GM20431 (cell line): Measurements from ENCODE around the gene RETREG1.

Experiments
- in situ Hi-C: fragments of 300-500 bp; cut with MseI, MboI; formaldehyde crosslinking; loops from one replicate; pipeline ENCODE4 v1.15.0; 2020; ENCODE audit warnings: low sequenced_read_pairs; ENCODE audit not compliant: unreplicated experiment

The RETREG1 gene

DNA sequence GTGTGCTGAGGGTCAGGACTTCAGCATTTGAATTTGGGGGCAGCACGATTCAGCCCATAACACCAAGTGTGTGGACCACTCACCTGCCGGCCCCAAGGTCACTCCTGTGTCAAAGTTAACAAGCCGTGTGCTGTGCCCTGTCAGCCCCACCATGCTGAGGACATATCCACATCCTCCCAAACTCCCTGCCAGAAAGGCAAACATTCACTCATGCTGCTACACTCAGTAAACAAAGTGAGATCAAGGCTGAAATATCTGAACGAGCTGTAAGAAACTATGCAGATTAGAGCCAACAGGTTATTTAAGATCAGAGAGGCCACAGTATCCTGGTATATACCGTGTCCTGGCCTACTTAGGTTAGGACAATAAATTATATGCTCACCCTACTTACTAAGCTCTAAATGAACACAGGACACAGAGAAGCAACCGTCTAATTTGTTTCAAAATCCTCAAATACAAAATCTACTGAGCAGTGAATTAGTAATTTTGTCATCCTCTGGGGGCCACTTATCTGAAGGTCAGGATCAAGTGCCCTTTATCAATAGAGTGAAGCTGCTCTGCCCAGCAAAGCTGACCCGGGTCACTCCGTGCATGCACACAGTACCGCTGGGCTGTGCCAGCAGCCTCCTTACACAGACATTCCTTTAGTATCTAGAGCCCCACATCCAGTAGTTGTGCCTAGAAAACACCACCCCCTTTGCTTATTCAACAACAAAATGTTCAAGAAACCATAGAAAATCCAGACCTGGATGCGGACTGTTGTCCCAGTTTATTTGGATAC is 28.2 kb downstream of the RETREG1 start:
- in situ Hi-C loops: no loop called here

DNA sequence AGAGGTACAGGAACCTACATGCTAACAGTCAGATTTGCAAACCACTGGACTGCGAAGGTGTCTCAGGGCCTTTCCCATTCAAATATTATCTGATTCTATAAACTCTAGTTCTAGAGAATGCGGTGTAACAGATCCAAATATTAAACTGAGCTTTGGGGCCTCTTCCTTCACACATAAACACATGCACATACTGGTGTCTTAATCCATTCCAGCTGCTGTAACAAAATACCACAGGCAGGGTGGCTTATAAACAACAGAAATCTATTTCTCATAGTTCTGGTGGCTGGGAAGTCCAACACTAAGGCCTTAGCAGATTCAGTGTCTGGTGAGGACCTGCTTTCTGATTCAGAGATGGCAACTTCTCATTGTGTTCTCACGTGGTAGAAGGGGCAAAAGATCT is 30.2 kb downstream of the RETREG1 start:
- in situ Hi-C loops: no loop called here

DNA sequence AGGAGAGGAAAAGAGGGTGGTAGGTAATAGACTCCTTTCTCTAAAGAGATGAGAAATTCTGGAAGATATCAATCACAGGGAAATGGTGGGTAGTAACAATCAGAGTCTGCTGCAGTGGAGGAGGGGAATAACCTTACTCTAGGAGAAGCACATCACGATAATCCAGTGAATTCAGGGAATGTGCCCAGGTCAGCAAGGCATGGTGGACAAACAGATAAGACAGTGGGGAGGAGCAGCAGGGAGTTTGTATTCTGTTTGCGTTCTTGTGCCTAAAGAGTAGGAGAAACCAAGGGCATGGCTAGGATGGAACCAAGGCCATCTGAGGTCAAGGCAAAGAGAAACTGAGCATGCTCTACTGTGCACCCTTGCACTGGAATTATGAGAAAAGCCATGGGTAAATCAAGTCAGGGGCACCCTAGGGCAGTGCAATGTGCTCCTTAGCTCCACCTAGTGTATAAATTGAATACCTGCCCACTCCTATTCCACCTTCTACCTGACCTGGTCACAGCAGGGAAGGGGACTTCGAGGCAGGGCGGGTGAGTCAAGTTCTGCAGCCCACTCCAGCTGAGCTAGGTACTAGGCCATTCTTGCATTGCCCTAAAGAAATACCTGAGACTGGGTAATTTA is 31.6 kb downstream of the RETREG1 start:
- in situ Hi-C loops: no loop called here

DNA sequence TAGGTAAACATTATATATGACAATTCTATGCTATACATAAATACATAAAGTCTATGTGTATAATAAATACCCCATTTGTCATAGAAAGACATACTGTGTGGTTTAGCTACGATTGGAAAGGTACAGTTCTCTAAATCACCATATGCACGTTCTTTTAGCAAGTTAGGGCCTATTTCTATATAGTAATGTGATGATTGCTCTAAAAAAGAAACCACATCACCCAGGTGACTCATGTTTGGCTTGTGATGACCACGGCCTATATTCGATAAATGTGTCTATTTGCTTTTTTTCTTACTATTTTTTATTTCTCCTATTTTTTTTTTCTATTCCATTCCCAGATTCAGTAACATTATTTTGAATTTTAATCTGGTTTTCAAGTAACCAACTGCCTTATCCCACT is 34.7 kb downstream of the RETREG1 start:
- in situ Hi-C loops: no loop called here

DNA sequence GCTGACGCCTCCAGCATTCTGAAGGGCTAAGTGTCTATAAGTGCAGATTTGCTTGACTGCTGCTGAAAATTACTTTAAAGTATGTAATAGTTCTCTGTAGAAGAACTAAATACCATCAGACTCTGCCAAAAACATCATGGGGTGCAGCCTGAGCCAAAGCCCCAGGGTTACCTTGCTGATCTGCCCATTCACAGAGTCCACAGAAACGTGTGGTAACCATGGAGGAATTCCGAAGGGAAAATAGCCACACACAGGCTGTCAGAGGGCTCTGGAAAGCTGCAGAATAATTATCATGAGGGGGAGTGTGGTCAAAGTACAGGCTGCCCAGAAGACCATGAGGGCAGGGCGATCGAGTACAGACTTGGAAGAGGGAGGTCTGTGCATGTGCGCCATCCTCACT is 36.4 kb downstream of the RETREG1 start:
- in situ Hi-C loops: no loop called here

DNA sequence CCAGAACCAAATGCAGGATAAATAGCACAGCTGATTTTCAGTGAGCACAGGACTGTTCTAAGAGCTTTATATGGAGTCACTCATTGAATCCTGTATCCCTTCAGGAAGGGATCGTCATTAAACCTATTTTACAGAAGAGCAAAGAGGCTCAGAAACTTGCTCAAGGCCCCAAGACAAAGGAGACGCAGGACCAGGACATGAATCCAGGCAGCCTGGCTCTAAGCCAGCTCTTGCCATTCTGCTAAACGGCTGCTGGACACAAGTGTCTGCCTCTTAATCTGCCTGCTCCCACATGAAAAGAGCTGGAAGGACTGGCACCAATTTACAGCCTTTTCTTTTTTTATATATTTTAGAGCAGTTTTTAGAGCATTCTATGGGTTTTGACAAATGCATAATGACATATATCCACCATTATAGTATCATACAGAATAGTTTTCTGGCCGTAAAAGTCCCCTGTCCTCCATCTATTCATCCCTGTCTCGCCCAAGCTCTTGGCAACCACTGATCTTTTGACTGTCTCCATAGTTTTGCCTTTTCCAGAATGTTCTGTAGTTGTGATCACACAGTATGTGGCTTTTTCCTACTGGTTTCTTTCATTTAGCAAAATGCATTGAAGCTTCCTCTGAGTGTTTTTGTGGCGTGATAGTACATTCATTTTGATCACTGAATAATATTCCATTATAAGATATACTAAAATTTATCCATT is 37.5 kb downstream of the RETREG1 start:
- in situ Hi-C loops: no loop called here

DNA sequence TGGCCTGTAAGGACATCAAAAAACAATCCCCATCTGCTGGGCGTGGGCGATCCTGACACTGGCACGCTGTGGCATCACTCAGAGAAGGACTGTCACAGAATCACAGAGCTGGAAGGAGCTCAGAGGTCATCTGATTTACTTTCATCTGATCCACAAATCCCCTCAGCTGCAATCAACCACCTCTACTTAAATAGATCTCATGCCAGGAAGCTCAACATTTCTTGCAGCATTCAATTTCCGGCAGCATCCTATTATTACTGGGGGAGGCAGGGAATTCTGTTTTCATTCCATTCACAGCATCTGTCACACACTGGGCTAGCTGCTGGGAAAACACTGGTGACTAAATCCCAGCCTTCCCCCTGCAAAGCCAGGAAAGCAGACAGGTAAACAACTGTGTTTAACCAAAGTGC is 38.3 kb downstream of the RETREG1 start:
- in situ Hi-C loops: no loop called here

DNA sequence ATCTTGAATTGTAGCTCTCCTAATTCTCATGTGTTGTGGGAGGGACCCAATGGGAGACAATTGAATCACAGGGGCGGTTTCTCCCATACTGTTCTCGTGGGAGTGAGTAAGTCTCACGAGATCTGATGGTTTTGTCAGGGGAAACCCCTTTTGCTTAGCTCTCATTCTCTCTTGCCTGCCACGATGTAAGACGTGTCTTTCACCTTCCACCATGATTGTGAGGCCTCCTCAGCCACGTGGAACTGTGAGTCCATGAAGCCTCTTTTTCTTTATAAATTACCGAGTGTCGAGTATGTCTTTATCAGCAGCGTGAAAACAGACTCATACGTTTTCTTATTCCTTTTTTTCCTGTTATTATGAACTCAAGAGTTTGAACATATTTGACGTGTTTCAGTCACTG is 39.1 kb downstream of the RETREG1 start:
- in situ Hi-C loops: no loop called here

DNA sequence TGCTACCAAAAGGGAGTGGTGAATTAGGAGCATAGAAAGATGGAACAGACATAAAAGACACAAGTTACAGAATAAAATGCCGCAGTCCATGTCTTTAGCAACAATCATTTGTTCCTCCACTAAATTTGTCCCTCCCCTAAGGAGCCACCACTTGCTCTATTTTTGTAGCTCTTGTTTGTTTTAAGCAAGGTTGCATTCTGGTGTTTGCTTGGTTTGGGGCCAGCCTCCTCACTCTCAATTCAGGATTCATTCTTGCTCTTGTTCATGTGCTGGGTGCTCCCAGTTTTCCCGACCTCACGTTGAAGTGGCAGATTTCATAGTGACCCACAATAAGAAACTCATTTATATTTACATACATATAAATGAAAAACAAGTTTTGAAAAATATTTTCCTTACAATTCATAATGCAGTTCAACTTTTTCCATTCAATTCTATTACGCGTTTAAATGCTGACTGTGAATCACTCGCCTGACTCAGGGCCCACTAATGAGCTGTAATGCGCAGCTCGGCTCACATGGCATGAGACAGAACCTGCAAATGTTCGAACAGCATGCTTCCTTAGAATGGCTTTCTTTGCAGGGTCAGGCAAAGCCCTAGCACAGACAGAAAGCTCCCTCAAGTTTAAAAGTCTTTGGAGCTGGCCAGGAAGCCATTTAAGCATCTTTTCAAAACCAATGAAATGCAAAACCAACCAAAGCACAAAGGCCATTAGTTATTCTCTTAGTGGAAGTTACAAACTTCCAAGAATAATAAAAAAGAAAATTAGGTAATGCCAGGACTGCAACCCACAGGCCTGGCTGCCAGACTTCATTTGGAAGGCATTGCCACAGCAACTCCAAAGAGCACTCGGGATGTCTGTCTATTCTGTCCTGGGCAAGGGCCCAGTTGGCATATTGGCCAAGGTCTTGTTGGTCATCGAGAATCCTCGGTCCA is 41.7 kb downstream of the RETREG1 start:
- in situ Hi-C loops: no loop called here

DNA sequence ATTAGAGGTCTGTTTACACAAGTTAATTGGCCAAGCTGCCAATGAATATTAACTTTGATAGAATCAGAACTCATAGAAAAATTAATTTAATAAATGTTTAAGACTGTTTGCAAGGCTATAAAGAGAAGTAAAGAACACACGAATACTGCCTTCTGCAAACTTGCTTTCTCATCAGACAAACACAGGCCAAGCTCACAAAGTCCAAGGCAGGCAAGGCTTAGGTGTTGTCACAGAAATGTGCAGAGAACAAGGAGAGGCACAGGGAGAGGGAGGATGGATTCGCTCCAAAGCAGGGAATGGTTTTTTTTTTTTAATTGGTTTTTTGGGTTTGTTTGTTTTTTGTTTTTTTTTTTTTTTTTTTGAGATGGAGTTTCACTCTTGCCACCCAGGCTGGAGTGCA is 43.4 kb downstream of the RETREG1 start:
- in situ Hi-C loops: no loop called here

DNA sequence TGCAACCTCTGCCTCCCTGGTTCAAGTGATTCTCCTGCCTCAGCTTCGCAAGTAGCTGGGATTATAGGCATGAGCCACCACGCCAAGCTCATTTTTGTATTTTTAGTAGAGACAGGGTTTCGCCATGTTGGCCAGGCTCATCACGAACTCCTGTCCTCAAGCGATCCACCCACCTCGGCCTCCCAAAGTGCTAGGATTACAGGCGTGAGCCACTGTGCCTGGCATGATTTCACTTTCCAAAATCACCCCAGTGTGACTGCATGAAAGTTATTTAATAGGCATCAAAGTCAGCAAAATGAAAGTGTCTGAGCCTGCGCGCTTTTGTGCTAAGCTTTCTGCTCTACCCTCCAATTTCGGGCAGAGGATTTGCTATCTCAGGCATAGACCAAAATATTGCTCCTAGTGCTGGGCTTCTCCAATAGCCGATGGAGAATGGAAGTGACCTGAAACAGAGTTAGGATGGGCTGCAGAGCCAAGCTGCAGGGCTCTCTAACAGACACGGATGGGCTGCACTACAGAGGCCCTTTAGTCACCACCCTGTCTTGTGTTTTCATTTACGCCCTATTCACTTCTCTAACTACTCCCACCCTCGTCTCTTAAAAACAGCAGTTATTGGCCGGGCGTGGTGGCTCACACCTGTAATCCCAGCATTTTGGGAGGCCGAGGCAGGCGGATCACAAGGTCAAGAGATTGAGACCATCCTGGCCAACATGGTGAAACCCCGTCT is 44.3 kb downstream of the RETREG1 start:
- in situ Hi-C loops: no loop called here

DNA sequence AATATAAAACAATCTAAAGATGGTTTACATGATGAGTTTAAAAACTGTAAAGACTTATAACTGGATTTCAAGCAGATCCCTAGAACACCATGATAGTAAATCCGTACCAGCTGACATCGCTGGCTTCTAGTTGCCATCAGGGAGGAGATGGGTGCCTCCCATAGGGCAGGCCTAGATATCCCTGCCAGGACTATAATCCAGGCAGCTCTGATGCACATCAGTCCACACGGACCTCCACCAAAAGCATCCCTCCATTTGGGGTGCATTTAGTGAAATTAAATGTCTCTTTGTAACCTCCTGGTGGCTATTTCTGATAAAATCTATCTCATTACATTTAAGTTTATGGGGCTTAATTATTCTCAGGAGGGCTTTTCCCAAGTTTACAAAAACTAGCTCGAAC is 45.8 kb downstream of the RETREG1 start:
- in situ Hi-C loops: no loop called here

DNA sequence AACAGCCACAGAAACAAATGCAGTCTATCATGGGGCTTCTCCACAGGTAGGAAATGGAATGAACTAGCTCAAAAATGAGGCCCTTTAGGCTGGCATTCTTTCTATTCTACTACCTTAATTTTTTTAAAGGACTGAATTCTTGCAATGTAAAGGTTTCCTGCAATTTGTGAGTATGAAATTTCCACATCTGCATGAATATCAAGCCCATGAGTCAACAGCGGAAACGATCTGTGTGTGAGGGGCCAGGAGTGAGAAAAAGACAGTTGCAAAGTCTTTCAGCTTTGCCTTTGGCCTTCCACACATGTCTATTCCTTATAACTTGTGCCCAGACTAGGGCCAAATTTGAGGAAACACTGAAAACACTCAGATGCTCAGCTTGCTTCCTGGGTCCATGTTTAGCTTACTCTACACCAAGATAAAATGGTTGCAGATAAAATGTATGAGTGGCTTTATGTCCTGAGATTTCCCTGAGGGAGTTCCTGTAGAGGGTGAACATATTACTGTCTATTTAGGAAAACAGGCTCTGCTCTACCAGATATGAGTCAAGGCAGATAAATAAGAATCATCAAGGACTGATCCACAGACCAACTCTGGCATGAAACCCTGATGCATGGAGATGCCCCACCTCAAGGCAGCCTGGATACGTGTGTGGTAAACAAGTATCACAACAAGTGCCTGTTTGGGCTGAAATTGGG is 46.5 kb downstream of the RETREG1 start:
- in situ Hi-C loops: no loop called here

DNA sequence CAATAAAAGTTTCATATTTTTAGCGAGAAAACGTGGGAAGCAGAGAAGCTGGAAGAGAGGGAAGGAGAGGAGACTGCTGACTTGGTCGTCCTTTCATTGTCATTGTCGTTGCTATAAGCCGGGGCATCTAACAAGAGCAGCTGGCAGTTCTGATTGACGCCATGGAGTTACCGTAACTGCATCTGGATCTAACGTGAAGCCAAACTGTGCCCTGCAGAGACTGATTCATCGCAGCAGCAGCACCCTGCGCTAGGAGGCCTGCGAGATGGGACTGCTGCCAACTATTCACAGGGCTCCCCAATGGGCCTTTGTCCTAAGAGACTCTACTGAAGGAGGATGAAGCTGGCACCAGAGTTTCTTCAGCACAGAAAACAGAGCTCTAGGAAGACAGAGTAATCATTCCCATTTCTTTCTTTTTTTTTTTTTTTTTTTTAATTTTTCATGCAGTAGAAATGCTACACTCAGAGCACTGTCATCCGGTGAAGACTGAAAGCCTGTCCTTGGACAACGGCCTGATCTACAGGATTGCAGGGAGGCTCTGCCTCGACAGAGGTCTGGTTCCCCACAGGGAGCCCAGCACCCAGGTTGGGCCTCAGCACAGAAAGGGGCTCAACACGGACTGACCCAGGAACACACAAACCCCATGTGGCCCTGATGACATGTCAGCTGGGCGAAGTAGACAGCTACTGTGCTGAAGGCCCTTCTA is 47.8 kb downstream of the RETREG1 start:
- in situ Hi-C loops: no loop called here

DNA sequence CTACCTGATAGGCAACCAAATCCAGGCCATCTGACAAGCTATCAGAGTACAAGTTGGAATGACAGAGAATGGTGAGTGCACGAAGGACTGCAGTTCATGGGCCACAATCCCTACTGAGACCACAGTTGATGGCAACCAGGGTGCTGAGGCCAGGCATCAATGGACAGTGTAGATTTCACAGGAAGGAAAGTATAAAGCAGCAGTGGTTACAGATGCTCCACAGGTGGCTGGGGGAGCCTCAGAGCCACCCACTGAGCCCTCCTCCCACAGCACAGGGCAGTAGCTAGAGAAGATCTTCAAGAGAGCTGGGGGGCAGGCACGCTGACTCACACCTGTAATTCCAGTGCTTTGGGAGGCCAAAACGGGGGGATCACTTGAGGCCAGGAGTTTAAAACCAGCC is 49.4 kb downstream of the RETREG1 start:
- in situ Hi-C loops: no loop called here

DNA sequence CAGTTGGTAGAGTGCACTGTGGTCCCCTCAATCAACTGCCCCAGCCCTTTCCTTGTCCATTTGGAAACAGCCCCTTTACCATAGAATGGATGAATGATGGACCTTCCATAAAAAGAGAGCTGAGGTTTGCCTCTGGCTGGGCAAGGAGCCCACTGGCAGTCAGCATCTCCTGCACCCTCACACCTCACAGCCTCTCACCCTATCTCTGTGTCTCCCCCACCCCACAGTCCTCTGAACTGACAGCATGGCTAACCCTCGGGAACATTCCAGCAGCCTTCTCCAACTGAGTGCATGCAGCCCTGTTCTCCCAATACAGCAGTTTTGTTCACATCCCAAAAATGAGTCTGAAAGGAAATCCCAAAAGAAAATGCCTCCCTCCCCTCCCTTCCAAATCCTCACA is 51.7 kb downstream of the RETREG1 start:
- in situ Hi-C loops: no loop called here

DNA sequence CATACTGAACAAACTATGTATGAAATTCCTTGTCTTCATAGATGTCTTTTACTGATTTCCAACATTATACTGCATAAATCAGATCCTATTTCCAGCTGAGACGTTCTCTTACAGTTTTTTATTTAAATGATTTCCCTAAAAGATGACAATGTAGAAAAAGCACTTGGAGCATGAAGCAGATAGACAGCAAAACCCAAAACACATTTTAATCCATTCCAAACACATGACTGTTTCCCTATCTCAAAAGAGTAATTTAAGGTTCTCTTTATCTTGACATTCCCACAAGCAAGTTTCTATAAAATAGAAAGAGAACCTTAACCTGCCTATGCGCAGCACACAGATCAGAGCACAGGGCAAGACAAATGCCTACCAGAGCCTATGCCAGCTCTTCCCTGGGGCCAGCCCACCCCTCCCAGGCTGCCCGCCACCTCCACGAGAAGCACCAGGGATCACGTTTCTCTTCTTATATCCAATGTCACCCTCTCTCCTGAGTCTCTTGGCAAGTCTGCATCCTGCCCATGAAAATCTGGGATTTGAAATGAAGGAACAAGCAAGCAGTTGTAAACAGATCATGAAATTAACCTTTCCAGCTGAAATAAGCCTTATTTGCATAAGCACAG is 52.4 kb downstream of the RETREG1 start:
- in situ Hi-C loops: no loop called here

DNA sequence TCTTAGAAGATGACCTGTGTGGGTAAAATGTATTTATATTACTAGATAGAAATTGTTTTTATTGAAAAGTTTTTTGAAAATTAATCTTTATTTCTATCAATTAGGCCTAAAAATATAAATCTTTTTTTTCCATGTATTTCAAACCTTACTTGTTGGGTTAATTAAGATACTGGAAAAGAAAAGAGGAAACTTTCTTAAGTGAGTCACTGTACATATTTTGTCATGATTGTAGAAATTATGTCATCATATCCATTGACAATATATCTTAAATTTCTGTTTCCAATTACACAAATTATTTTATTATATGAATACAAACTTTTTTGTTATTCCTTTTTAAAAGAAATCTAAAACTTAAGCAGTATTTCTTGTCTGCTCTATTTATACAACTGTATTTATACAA is 53.1 kb downstream of the RETREG1 start:
- in situ Hi-C loops: no loop called here
